GM12892 (cell line): ENCODE data around the gene YIF1B.

Experiments
- POLR2A ChIP-seq: IDR thresholded peaks from 2 replicates; pipeline ENCODE4 v1.6.1; 2011; ENCODE audit warnings: low read depth, low read length, control low read depth
- POLR2AphosphoS5 ChIP-seq: IDR thresholded peaks from 2 replicates; pipeline ENCODE4 v1.6.1; 2011; ENCODE audit warnings: low read depth, low read length, control low read depth

GRCh38 chr19:38307076-38307475, 8.7 kb downstream of the YIF1B start:
- no peak for TF ChIP-seq POLR2A
- no peak for TF ChIP-seq POLR2AphosphoS5
